Measurements from ENCODE around the gene IFNA21.

- TF ChIP-seq GATA3 (IDR thresholded peaks at IDR 0.05; ENCODE audit: low read depth, low read length) (no peak), GATA2 (IDR thresholded peaks at IDR 0.05; ENCODE audit: low read depth, low read length) (no peak)
Observed at GRCh38 chr9:21144603-21145002, 21.9 kb downstream of the IFNA21 start.

Data from SH-SY5Y (cell line).